HEK293 (cell line): ENCODE measurements around the gene SGF29.

ENCODE experiments used
- CTCF ChIP-seq: fragments of 450-650 bp; formaldehyde crosslinking; IDR thresholded peaks from 2 replicates; pipeline ENCODE4 v1.5.1; 2016; ENCODE audit warnings: missing biosample characterization, missing genetic modification characterization
- ZBTB26 ChIP-seq: fragments of 450-650 bp; formaldehyde crosslinking; optimal IDR thresholded peaks from 2 replicates; pipeline ENCODE3; 2016; ENCODE audit warnings: missing biosample characterization, mild to moderate bottlenecking, missing genetic modification characterization
- ZNF211 ChIP-seq: fragments of 450-650 bp; formaldehyde crosslinking; IDR thresholded peaks from 2 replicates; pipeline ENCODE4 v1.5.1; 2016; ENCODE audit warnings: low read depth, missing biosample characterization, missing genetic modification characterization
- ZNF350 ChIP-seq: fragments of 450-650 bp; formaldehyde crosslinking; IDR thresholded peaks from 2 replicates; pipeline ENCODE4 v1.5.0; 2017; ENCODE audit warnings: missing biosample characterization, mild to moderate bottlenecking, missing genetic modification characterization
- ZNF423 ChIP-seq: fragments of 450-650 bp; formaldehyde crosslinking; IDR thresholded peaks from 2 replicates; pipeline ENCODE4 v1.5.1; 2016; ENCODE audit warnings: missing biosample characterization, missing genetic modification characterization
- ZNF677 ChIP-seq: fragments of 450-650 bp; IDR thresholded peaks from 2 replicates; pipeline ENCODE4 v1.5.0; 2018; ENCODE audit warnings: missing biosample characterization, mild to moderate bottlenecking, missing genetic modification characterization, moderate library complexity
- ZNF701 ChIP-seq: fragments of 450-650 bp; formaldehyde crosslinking; IDR thresholded peaks from 2 replicates; pipeline ENCODE4 v1.5.1; 2016; ENCODE audit warnings: missing biosample characterization, missing genetic modification characterization
- ZNF707 ChIP-seq: fragments of 450-650 bp; formaldehyde crosslinking; IDR thresholded peaks from 2 replicates; pipeline ENCODE4 v1.5.1; 2016; ENCODE audit warnings: missing biosample characterization, missing genetic modification characterization

GRCh38 chr16:28520672-28521071, 33.0 kb upstream of the SGF29 start:
- TF ChIP-seq ZNF350 (no peak), CTCF (tag by site-specific recombination) (no peak), ZBTB26 (tag by site-specific recombination) (no peak), ZNF423 (tag by site-specific recombination) (no peak), ZNF677 (tag by site-specific recombination) (no peak), ZNF701 (tag by site-specific recombination) (no peak), ZNF707 (tag by site-specific recombination) (no peak), ZNF211 (tag by site-specific recombination) (no peak)
